SW 1271 (cell line): Measurements from ENCODE around the gene NFYC.

ENCODE experiments used
- DNase-seq, 2 experiments: peaks; one replicate each; lab custom pipeline; 2025; lab: John Stamatoyannopoulos, UW

Gene NFYC

DNA sequence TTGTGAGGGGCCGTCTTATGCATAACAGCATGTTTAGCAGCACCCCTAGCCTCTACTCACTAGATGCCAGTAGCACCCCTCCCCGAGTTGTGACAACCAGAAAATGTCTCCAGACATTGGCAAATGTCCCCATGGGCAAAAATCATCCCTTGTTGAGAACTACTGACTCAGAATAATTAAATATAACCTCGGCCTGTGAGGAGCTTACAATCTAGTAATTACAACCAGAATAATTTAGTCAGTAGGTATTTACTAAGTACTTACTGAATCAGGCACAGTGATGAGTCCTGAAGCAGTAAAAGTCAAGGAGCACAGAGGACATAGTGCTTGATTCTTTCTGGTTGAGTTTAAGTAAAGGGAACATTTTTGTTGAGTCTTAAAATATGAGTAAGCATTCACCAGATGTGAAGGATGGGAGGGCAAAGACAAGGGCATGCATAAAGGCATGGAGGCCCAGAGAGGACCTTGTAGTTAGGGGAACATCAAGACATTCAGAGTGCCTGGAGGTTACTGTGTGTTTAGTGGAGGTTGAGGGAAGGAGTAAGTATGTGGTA is 48.0 kb downstream of the NFYC start:
- DNase-seq: no peak

DNA sequence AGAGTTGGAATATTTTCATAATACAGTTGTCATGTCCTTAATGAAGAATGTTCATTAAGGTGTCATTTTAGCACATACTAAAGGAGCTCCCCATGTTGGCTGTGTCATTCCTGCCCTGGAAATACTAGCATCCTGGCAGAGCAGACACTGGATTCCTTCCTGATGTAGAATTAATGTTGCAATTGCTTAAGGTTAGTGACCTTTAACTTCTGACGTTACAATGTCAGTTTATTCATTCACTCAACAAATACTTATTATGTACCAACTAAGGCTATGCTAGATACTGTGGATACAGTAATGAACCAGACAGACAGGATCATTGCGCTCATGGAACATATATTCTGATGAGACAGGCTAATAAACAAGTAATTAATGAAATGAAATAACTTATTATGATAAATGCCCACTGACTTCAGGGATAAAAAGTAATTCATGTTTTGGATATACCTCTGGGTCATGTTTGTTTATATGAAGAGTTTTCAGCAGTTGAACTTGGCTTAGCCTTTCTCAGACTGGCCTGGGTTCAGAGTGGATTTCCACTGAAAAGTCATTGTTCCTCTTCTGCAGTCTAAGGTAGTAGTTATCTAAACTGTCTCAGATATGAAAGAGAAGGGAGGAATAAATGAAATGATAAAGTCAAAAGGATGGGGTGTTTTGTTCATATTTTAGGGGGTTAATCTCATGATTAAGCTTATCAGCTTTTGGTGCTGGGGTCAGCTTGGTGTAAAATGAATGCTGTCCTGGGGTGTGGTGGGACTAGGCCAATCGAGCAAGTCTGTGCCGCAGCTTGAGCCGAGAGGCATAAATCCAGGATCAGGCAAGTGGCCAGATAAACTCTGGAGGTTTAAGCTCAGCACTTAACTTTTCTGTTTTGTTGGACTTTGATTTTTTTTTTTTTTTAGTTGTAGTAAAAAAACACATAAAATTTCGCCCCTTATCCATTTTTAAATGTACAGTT is 48.8 kb downstream of the NFYC start:
- DNase-seq: no peak

DNA sequence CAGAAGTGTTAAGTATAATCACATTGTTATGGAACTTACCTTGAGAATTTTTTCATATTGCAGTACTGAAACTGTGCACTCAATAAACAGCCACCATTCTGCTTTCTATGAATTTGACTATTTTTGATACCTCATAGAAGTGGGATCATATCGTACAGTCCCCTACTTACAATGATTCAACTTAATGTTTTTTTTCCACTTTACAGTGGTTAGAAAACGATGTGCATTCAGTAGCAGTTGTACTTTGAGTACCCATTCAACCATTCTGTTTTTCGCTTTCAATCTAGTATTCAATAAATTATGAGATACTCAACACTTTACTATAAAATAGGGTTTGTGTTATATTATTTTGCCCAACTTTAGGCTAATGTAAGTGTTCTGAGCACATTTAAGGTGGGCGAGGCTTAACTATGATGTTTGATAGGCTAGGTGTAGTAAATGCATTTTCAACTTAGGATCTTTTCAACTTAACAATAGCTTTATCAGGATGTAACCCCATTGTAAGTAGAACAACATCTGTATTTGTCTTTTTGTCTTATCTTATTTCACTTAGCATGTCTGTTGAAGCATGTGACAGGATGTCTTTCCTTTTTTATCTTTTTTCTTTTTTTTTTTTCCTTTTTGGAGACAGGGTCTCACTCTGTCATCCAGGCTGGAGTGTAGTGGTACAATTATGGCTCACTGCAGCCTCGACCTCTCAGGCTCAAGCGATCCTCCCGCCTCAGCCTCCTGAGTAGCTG is 49.7 kb downstream of the NFYC start:
- no peak for DNase-seq

DNA sequence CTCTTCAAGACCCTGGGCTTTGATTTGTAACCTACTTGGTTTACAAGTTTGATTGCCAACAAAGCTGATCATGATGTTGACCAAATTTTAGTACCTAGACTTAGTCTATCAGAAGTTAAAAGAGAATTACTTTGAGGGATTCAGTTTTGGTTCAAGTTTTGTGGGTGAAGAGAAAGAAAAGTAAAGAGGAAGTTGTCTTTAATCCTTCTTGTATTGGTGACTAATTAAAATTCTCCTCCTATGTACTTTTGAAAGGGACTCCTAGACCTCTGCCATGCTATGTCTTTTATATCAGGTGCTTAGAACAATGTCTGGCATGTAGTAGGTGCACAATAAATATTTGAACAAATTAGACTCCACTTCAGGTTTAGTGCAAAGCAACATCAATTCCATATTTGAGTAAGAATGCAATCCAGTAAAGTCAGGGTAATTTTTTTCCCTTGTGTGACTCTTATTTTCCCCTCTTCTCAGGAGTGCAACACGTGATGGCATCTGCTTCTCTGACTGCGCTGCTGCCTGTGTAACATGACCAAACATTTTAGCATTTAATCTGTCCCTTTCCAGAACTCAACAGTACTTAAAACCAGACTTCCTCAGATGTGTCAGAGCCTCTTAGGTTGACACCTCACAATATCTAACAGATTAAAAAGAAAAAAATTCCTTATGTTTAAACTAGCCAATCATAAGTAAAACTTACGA is 51.0 kb downstream of the NFYC start:
- DNase-seq: no peak

DNA sequence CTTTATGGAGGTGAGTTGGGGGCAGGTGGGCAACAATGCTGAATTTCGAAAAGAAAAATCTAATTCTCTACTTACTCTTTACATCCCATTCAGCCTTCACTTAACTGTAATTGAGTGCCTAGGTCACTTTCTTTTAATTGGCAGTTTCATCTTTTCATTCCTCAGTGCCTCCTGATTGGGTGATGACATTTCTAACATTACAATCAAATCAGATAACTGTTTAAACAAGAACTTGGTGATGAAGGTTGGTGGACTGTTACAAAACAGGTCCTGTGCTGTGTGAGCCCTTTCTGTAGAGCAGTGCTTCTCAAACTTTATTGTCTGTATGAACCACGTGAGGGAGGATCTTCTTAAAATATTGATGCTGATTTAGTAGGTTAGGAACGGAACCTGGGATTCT is 51.9 kb downstream of the NFYC start:
- DNase-seq: no peak

DNA sequence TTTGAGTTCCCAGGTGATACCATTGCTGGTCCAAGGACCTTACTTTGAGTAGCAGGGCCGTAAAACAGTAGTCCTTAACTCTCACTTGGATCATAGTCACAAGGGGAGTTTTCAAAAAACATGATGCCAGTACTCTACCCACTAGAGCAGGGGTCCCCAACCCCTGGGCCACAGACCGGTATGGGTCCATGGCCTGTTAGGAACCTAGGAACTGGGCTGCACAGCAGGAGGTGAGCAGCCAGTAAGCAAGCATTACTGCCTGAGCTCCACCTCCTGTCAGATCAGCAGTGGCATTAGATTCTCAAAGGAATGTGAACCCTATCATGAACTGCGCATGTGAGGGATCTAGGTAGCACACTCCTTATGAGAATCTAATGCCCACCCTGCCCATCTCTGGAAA is 52.4 kb downstream of the NFYC start:
- no peak for DNase-seq

DNA sequence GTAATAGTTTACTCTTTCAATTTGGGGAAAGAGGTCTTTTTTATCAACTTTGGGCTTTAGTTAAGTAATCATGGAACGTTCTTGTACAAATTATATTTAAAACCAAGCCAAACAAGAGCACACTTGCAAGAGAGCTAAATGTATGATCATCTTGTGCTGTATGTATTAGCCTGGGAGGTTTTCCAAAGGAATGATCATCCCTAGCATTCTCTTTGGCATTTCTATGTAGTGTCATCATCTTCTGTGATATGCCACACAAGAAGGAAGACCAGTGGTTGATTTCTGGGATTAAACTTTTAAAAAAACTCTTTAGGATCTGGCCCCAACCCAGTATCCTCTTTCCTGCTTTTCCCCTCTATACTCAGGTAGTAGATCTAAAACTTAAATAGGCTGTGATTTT is 53.7 kb downstream of the NFYC start:
- DNase-seq: no peak

DNA sequence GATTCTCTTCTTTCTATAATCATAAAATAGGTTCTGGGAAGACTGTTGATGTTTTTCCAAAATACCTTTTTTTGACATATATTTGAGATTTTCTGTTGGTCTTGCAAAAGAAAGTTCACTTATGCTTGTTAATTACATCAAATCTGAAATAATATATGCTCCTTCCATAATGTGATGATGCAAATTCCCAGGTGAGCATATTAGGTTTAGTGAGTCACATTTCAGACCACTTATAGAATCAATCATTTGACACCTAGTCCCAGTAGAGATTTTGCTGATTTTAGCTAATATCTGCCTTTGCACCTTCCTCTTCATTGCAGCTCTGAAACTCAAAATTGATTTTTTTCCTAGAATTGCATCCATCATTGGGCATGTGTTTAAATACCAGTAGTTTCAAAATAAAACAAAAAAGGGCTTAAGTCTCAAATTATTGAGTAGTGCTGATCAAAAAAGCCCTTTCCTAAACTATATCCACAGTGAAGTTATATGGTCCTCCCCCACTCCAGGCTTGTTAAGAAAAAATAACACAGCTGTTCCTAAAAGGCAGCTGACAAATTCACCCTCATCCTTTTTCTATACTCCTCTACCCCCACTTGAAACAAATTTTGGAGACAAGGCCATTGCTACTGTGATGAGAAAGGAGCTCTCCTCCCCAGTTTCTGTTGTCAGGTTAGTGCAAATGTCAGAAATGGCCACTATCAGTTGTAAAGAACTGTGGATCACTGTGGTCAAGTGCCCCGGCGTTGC is 55.0 kb downstream of the NFYC start:
- no peak for DNase-seq

DNA sequence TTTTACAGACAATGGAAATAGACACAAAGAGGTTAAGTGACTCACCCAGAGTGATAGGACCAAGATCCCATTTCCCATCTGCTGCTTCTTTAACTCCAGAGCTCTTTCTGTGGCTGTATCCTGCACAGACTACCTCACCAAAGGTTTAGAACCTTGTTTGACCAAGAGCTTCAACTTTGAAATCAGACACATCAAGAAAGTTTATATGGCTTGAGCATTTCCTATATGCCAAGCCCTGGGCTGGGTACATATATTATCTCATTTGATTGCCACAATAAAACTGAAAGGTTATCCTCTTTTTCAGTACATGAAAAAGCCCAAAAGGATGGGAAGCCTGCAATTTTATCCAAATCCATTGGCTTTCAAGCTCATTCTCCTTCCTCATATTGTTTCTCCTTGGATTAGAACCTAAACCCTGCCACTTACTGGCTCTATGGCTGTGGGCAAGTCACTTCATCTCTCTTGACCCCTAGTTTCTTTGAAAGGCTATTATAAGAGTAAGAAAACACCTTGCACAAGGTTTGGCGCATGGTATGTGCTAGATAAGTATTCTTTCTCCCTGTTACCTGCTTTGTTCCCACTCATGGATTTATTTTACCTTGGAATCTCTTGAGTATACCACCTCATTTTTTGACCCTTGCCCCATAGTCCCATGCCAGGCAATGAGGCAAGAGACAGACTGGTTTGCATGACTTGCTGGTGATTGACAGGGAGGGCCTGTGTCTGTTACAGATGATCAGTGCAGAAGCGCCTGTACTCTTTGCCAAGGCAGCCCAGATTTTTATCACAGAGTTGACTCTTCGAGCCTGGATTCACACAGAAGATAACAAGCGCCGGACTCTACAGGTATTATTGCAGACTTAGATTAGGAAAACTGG is 57.6 kb downstream of the NFYC start:
- no peak for DNase-seq

DNA sequence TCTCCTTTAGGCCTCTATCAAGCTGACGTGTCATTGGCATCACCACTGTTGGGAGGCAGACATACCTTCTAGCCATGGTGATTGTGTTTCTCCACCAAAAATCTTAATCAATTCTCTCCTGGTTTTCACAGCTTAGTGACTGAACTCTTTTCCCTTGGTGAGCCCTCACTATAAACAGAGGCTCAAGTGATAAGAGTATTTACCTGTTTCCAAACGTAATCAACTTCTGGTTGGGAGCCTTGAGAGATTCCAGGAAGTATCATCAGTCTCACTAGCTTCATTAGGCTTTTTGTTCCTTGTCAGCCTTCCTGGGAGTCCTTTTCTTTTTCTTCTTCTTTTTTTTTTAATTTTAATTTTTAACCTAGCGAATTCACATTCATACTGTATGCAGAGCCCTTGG is 58.3 kb downstream of the NFYC start:
- DNase-seq: no peak

DNA sequence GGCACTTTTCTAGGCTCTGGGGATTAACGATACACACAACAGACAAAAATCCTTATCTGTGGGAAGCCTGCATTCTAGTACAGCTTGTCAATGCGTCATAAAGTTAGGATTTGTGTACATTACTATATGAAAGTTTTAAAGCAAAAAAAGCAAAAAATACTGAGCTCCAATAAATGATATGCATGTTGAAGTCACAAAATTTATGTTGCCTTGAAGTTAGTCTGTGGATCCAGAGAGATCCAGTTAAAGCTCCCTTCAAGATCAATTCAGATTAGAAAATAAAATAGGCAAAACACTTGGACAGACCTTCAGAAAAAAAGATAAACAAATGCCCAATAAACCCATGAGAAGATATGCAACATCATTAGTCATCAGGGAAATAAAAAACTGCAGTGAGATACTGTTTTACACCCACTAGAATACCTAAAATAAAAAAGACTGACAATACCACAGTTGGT is 59.0 kb downstream of the NFYC start:
- DNase-seq: no peak

DNA sequence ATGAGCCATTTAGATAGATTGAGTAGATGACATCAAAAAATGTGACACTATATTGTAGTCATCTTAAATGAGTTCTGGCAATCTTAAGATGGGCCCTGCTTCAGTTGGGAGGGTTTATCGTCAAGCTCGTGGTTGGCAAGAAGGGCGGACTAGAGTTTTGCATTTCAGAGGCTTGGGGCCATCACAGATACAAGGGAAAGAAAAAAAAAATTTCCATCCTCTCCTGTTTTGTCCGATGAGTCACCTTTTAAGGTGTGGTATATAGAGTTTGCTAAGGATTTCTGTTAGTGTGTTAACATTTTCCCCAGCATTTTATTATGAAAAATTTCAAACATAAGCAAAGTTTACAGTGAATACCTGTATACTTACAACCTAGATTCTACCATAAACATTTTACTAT is 60.3 kb downstream of the NFYC start:
- no peak for DNase-seq

DNA sequence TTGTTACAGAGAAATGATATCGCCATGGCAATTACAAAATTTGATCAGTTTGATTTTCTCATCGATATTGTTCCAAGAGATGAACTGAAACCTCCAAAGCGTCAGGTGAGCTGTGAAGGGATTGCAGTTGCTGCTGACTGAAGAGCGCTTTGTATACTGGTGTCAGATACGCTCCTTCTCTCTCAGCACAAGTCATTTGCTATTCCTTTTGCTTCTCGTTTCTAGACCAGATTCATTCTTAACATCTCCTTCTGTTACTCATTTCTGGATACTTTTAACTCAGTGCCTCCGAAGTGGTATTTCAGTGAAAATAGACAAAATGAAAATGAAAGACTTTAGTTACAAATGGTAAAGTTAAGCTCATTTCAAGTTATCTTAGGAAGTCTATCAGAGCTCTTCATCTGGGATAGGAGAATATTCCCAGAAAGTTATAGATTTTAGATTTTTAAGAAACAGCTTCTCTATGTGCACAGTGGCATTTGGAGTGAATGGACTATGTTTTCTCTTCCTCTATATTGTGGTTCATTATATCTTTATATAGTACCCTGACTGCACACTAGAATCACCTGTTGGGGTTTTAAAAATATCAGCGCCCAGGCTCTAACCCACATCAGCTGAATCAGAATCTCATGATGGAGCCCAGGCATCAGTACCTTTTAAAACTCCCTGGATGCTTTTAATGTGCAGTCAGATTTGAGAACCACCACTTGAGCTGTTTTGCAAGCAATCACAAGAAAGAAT is 61.8 kb downstream of the NFYC start:
- no peak for DNase-seq

DNA sequence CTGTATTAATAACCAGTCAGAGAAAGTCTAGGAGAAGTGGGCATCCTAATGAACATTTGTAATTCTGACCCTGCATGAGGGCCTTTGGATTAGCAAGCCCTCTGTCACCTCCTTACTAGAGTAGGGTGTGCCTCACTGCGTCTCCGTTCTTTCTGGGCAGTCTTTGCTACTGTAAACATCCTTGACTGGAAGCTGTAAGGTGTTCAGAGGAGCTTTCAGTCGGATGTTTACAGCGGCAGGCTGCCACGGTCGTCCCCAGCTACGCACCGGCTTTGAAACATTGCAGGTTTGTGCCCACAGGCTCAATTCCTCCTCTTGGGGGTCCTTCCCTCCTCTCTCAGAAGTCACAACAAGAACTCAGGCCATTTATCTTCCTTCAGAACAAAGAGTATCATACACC is 62.7 kb downstream of the NFYC start:
- DNase-seq: no peak

DNA sequence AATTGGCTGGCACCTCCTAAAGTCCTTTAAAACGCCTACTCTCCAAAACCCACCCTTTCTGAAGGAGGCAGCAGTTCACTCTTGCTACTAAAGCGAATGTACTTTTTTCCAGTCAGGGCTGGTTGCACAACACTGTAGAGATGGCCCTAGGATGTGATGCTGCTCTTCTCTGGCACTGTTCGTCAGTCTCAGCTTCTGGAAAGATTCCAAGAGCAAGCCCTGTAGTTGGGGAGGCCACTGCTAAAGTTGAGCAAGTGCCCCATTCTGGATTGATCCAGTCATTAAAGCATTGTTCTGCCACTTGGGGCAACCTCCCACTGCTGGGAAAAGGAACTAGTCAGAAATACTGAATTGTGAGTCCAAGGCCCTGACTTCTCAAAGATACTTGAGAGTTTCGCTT is 63.6 kb downstream of the NFYC start:
- DNase-seq: no peak

DNA sequence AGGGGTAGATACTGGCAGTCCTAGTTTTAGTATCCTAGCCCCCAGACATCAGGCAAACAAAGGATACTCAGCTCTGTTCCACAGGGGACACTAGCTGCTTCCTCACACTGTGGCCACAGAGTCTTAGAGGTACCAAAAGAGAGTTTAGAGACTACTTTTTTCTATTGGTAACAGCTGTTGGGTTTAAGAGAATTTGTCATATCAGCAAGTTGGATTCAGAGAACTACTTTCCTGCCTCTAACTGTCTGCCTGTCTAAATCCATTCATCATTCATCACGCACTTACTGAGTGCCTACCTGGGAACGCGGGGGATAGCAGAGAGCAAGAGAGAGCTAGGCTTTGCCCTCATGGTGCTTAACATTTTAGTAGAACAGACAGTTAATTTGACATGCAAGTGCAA is 65.0 kb downstream of the NFYC start:
- no peak for DNase-seq

DNA sequence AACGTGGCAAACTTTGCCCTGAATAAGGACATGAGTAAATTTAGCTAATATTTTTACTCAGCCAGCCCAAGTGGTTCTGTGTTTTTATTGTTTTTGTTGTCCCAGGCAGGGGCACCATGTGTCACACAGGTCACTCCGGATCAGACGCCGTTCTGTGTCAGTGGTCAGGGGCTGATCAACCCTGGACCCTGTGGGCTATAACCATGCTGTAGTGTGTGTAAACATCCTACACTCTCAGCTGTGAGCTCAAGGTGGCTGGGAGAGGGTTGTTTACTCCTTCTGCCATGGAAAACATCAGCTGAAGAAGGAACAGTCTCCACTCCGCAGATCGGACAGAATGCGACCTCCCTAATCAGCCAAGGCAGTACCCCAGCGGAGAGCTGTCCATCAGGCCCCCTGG is 65.6 kb downstream of the NFYC start:
- DNase-seq: no peak

DNA sequence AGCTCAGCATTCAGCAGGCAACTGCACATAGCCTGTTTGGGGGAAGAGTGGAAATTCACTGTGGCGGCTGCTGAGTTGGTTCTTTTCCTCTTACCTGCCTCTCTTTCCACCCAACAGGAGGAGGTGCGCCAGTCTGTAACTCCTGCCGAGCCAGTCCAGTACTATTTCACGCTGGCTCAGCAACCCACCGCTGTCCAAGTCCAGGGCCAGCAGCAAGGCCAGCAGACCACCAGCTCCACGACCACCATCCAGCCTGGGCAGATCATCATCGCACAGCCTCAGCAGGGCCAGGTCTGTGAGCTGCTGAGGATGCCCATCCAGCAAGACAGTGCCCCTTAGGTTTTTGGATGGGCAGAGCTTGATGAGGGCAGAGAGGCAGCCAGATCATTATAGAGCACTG is 66.5 kb downstream of the NFYC start:
- no peak for DNase-seq

DNA sequence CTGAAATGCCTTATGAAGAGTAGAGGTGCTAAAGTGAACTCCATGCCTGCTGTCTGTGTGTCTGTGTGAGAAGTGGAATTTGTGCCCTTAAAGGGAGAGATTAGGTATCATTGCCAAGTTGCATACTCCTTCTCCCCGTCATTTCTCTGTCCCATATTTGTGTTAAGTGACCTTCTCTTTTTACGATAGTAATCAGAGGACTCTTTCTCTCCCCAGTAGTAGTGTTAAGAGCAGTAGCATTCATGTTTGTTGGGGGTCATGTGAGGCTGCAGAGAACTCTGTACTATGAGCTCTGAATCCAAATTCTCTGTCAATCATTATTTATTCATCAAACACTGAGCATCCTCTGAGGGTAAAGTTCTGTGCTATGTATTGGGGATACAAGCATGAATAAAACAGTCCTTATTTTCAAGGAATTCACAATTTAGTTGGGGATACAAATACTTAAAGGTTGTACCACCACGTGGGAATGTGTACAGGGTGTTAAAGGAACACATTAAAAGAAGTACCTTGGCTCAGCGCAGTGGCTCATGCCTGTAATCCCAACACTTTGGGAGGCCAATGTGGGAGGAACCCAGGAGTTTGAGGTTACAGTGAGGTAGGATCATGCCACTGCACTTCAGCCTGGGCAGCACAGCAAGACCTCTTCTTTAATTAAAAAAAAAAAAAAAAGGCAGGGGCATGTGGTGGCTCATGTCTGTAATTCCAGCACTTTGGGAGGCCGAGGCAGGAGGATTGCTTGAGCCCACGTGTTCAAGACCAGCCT is 67.3 kb downstream of the NFYC start:
- DNase-seq: no peak
